ENCODE data around the gene PKD1L1.

The PKD1L1 gene

GRCh38 chr7:47951374-47951773 is 3.1 kb upstream of the PKD1L1 start:
- H3K9me3 ChIP-seq (ENCODE audit: severe bottlenecking), result no peaks in the 10 kb centered on the region
- TF ChIP-seq CTCF (IDR thresholded peaks at IDR 0.05; ENCODE audit: poor library complexity, severe bottlenecking), result no peak
- no peak for ATAC-seq (ENCODE audit: low read depth)
- peaks cover 3% of the 10 kb centered on the region for H3K4me1 ChIP-seq (ENCODE audit: insufficient read depth, poor library complexity, severe bottlenecking)
- peaks cover 19% of the 10 kb centered on the region for H3K36me3 ChIP-seq (ENCODE audit: low read depth)
- no peak for DNase-seq (ENCODE audit: low spot score)
- no peak overlapping the region for H3K27ac ChIP-seq (ENCODE audit: poor library complexity, severe bottlenecking)
- H3K4me3 ChIP-seq (ENCODE audit: severe bottlenecking), result no peak overlapping the region
- H3K27me3 ChIP-seq (ENCODE audit: insufficient read depth, poor library complexity, severe bottlenecking), result no peaks in the 10 kb centered on the region

- Histone ChIP-seq H3K4me3 (ENCODE audit: severe bottlenecking) (no peak overlapping the region), H3K4me1 (ENCODE audit: insufficient read depth, poor library complexity, severe bottlenecking) (peaks cover 3% of the 10 kb centered on the region), H3K27ac (ENCODE audit: poor library complexity, severe bottlenecking) (no peak overlapping the region), H3K36me3 (ENCODE audit: low read depth) (peaks cover 15% of the 10 kb centered on the region), H3K27me3 (ENCODE audit: insufficient read depth, poor library complexity, severe bottlenecking) (no peaks in the 10 kb centered on the region), H3K9me3 (ENCODE audit: severe bottlenecking) (no peaks in the 10 kb centered on the region)
- ATAC-seq (ENCODE audit: low read depth) (peak; percentile 64), DNase-seq (ENCODE audit: low spot score) (no peak)
- TF ChIP-seq CTCF (IDR thresholded peaks at IDR 0.05; ENCODE audit: poor library complexity, severe bottlenecking), result no peak
These were observed 2.4 kb upstream of the PKD1L1 start for GRCh38 chr7:47950714-47951113.

GRCh38 chr7:47949703-47950102 is 1.4 kb upstream of the PKD1L1 start:
- H3K36me3 ChIP-seq (ENCODE audit: low read depth), result peaks cover 5% of the 10 kb centered on the region
- no peaks in the 10 kb centered on the region for H3K9me3 ChIP-seq (ENCODE audit: severe bottlenecking)
- DNase-seq (ENCODE audit: low spot score), result no peak
- no peak overlapping the region for H3K27ac ChIP-seq (ENCODE audit: poor library complexity, severe bottlenecking)
- H3K4me1 ChIP-seq (ENCODE audit: insufficient read depth, poor library complexity, severe bottlenecking), result peaks cover 3% of the 10 kb centered on the region
- H3K27me3 ChIP-seq (ENCODE audit: insufficient read depth, poor library complexity, severe bottlenecking), result no peaks in the 10 kb centered on the region
- no peak for TF ChIP-seq CTCF (IDR thresholded peaks at IDR 0.05; ENCODE audit: poor library complexity, severe bottlenecking)
- no peak for ATAC-seq (ENCODE audit: low read depth)
- no peak overlapping the region for H3K4me3 ChIP-seq (ENCODE audit: severe bottlenecking)

GRCh38 chr7:47947355-47947749 is 914 bp downstream of the PKD1L1 start:
- H3K4me3 ChIP-seq (ENCODE audit: severe bottlenecking), result no peak overlapping the region
- H3K4me1 ChIP-seq (ENCODE audit: insufficient read depth, poor library complexity, severe bottlenecking), result peaks cover 3% of the 10 kb centered on the region
- no peak for TF ChIP-seq CTCF (IDR thresholded peaks at IDR 0.05; ENCODE audit: poor library complexity, severe bottlenecking)
- no peaks in the 10 kb centered on the region for H3K36me3 ChIP-seq (ENCODE audit: low read depth)
- no peak for DNase-seq (ENCODE audit: low spot score)
- ATAC-seq (ENCODE audit: low read depth), result no peak
- no peak overlapping the region for H3K27ac ChIP-seq (ENCODE audit: poor library complexity, severe bottlenecking)
- no peaks in the 10 kb centered on the region for H3K27me3 ChIP-seq (ENCODE audit: insufficient read depth, poor library complexity, severe bottlenecking)
- H3K9me3 ChIP-seq (ENCODE audit: severe bottlenecking), result no peaks in the 10 kb centered on the region

GRCh38 chr7:47946581-47947354 is 1.5 kb downstream of the PKD1L1 start:
- Histone ChIP-seq H3K4me3 (ENCODE audit: severe bottlenecking) (no peak overlapping the region), H3K27ac (ENCODE audit: poor library complexity, severe bottlenecking) (no peak overlapping the region), H3K9me3 (ENCODE audit: severe bottlenecking) (no peaks in the 10 kb centered on the region), H3K36me3 (ENCODE audit: low read depth) (no peaks in the 10 kb centered on the region), H3K27me3 (ENCODE audit: insufficient read depth, poor library complexity, severe bottlenecking) (no peaks in the 10 kb centered on the region), H3K4me1 (ENCODE audit: insufficient read depth, poor library complexity, severe bottlenecking) (peaks cover 7% of the 10 kb centered on the region)
- no peak for TF ChIP-seq CTCF (IDR thresholded peaks at IDR 0.05; ENCODE audit: poor library complexity, severe bottlenecking)
- no peak; the same call in 2 of the 3 replicates for ATAC-seq (ENCODE audit: low read depth)
- DNase-seq (ENCODE audit: low spot score), result no peak
